HG03558 (cell line): ENCODE results near the gene THSD4.
"Not testable (repeated sequence)": the region's sequence is repeated elsewhere in the genome, so short reads cannot be mapped to it uniquely, and the experiment has no call there.

ENCODE experiments used
- ATAC-seq: cut with Tn5 transposase; IDR thresholded peaks from one replicate; pipeline ENCODE4 v1.9.1; 2021; ENCODE audit warnings: moderate number of reproducible peaks; ENCODE audit not compliant: unreplicated experiment; ENCODE audit errors: extremely low read depth

THSD4 gene

DNA sequence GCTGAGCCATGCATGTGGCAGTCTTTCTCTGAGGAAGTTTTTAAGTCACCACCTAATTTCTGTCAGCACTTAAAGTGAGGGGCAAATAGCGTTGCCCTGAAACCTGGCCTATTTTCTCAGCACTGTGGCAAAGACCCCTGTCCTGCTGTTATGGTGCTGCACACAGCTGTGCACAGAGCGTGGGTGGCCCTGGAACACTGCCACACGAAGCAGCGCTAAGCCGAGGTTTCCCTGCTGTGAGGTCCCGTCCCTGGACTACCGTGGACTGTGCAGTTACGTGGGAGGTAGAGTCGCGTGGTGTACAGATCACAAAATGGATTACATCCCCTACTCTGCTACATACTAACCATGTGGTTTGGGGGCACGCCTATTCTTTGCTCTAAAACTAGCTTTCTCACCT lies 593.5 kb downstream of the THSD4 start:
- no peak for ATAC-seq

DNA sequence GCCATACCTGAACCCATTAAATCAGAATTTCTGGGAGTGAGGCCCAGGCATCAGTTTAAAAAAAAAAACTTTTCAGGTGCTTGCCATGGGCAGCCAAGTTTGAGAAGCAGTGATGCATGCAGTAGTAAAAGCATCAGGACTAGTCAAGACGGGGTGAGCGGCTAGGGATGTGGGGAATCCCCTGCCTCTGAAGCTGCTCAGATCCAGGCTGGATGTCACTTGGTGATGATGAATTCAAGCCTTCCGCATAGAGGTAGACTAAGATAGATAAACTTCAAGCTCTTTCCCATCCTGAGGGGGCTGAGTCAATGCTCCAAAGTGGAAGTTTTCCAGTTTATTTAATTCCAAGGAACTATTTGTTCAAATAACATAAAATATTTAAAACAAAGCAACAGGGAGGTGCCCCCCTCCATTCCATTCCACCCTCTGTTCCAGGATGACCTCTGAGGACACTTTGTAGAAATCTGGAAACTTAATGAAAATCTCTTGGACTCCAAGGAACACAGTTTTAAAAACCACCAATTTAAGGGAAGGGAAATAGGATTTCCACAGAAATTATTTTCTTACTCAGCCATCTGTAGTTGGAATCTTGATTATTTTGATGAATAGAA lies 594.6 kb downstream of the THSD4 start:
- no peak for ATAC-seq

GRCh38 chr15:71712182-71712581 lies 596.9 kb downstream of the THSD4 start:
- no peak for ATAC-seq

- ATAC-seq: no peak
Observed at GRCh38 chr15:71713191-71713809, 598.0 kb downstream of the THSD4 start.

- no peak for ATAC-seq
Observed at GRCh38 chr15:71715914-71716313, 600.6 kb downstream of the THSD4 start.

- ATAC-seq: no peak
Observed at GRCh38 chr15:71716990-71717389, 601.7 kb downstream of the THSD4 start.

DNA sequence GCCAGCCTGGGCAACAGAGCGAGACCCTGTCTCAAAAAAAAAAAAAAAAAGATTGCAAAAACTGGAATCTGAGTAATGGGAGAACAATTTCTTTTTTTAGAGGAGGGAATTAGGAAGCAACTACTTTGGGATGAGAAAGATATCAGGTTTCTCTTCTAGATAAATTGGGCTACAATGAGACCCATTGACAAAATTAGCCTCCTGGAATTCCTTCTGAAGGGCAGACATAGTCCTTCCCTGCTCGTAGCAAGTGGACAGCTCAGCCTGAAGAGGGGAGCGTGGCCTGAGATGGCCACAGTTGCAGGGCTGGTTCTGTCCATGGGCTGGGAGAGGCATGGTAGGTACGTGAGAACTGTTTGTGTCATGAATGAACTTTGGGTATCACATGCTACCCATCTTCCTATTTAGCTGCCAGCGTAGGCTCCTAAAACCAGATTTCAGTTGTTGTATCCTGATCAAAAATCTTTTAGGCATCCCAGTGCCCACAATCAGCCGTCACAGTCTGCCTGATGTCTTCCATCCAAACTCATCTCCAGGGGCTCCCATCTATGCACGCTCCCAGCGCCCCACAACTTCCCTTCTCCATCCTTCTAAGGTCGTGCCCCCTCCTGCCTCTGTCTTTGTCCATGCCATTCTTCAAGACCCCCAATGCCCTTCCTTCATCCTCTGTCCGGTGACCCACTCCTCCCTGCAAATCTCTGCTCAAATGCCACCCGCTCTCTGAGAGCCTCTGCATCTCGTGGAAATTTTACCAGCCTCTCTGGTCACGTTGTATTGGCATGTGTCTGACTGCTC lies 603.0 kb downstream of the THSD4 start:
- ATAC-seq: no peak

- ATAC-seq: no peak
Observed at GRCh38 chr15:71723344-71723743, 608.1 kb downstream of the THSD4 start.

GRCh38 chr15:71725207-71725955 lies 610.1 kb downstream of the THSD4 start:
- ATAC-seq: not testable (repeated sequence)

- ATAC-seq: no peak
Observed at GRCh38 chr15:71728881-71729280, 613.6 kb downstream of the THSD4 start.

DNA sequence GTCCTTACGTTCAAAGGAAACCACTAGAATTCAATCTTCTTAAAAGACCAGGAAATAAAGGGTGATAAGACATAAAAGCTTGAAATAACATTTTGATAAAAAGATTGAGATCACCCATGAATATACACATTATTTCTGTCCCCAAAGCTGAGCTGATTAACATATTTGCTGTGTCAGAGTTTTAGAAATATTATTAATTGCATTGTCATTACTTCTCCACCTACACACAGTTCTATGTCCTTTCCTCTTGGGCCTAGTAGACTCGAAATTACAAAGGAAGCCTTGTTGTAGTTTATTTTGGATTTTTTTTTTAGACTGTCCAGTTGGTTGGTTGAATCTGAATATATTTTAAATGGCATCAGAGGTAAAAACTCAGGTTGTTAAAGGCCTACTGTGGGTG lies 614.0 kb downstream of the THSD4 start:
- ATAC-seq: no peak

DNA sequence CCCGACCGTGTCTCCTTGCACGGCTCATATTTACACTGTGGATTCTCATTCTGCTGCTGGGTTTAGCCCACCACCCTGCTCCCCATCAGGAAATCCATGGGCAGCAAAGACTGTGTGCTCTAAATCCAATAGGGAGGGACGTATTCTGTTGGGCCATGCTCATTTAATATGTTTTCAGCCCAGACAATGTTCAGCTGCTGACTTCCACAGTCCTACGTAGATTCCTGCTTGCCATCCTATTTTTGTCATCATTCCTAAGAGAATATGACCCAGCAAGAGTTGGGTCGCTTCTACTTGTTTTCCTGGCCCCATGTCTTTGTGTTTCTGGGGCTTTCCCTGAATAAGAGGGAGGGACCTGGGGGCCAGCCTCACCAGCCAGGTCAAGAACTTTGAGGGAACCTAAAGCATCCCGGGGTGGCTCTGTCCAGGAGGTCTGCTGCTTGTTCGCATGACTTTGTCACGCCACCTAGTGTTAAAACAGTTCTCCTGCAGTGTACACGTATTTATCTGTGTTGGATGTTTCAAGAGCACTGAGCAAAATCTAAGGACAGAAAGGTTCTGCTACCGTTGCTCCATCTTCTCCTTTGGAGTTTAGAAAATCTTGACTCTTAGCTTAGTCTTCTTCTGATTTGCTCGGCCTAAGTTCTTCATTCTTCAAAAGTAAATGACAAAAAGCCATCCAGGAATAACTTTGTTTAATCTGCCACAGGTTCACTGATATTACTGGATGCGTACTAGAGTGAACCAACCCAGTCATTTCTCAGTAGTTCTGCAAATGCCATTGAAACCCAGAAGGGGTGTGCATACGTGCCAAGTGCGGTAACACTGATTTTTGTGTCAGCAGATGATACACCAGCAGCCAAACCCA lies 615.2 kb downstream of the THSD4 start:
- ATAC-seq: no peak

GRCh38 chr15:71732636-71733035 lies 617.4 kb downstream of the THSD4 start:
- ATAC-seq: no peak

DNA sequence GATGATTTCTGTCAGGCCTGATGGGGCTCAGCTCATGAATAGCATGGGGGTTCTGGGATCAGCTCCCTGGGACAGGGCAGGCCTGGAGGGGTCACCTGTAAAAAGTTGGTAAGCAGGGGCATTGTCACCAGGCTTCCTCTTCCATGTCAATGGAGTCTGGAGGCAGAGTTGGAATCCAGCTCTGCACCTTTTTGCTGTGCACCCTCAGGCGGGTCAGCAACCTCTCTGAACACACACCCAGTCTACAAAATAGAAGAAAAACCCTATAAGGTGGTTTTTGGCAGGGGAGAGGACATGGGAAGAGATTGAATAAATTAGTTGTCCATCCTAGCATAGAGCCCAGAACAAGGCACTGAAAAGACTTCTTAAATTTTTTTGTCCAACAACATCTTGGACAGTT lies 617.9 kb downstream of the THSD4 start:
- no peak for ATAC-seq

GRCh38 chr15:71734709-71735384 lies 619.6 kb downstream of the THSD4 start:
- ATAC-seq: no peak

- no peak for ATAC-seq
Observed at GRCh38 chr15:71735385-71735757, 620.1 kb downstream of the THSD4 start.

DNA sequence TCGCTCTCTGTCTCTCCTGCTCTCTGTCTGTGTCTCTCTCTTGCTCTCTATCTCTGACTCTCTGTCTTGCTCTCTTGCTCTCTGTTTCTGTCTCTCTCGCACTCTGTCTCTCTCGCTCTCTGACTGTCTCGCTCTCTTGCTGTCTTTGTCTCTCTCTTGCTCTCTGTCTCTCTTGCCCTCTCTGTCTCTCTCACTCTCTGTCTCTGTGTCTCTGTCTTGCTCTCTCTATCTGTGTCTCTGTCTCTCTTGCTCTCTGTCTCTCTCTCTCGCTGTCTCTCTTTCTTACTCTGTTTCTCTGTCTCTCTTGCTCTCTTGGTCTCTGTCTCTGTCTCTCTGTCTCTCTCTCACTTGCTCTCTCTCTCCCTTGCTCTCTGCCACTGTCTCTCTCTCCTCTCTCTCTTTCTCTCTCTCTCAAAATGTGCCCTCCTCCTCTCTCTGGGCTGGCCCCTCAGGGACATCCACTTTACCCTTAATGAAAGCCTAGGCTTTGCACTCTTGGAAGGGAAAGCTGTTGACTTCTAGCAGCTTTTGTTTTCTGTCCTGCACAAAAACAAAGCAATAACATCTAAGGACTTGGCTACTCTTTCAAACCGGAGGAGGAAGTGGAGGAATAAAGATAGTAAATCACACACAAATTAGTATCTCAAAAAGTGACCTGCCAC lies 621.1 kb downstream of the THSD4 start:
- ATAC-seq: no peak

GRCh38 chr15:71737761-71738160 lies 622.5 kb downstream of the THSD4 start:
- no peak for ATAC-seq

GRCh38 chr15:71739355-71739754 lies 624.1 kb downstream of the THSD4 start:
- ATAC-seq: no peak
